K562 (cell line): ENCODE results near the gene SRP9. TPM values are rescaled to one million over a fixed set of nuclear protein-coding genes. Genes with fewer than 3 reads are reported as not detected.

Experiments
- BACH1 ChIP-seq: fragments of 200-800 bp; sonication (Bioruptor generic); IDR thresholded peaks from 2 replicates; pipeline ENCODE4 v1.6.1; 2016; ENCODE audit warnings: missing genetic modification characterization, missing compliant biosample characterization
- CBX3 ChIP-seq, 2 experiments: IDR thresholded peaks; 1 replicate in 1 of 2; 2 replicates in 1 of 2; pipeline ENCODE4 v1.6.1; 2012; ENCODE audit warnings: inconsistent platforms in 2 of 2, low read length in 2 of 2, borderline replicate concordance in 1 of 2, control low read depth in 1 of 2
- CHCHD3 ChIP-seq: fragments of 250-450 bp; sonication (Bioruptor Pico); IDR thresholded peaks from 2 replicates; pipeline ENCODE4 v2.1.2; 2022; ENCODE audit warnings: mild to moderate bottlenecking
- CREB3 ChIP-seq: fragments of 450-650 bp; conservative IDR thresholded peaks from 2 replicates; pipeline ENCODE4 v1.6.1; 2016; ENCODE audit warnings: missing genetic modification characterization, low read depth, mild to moderate bottlenecking, missing compliant biosample characterization, moderate library complexity
- CTBP1 ChIP-seq: fragments of 450-650 bp; IDR thresholded peaks from 2 replicates; pipeline ENCODE4 v1.6.1; 2016; ENCODE audit warnings: borderline replicate concordance
- DACH1 ChIP-seq: fragments of 450-650 bp; IDR thresholded peaks from 2 replicates; pipeline ENCODE4 v1.6.1; 2018; ENCODE audit not compliant: partially characterized antibody
- ELK3 ChIP-seq: fragments of 450-650 bp; formaldehyde crosslinking; IDR thresholded peaks from 2 replicates; pipeline ENCODE4 v1.4.0; 2020; ENCODE audit warnings: mild to moderate bottlenecking
- ESRRA ChIP-seq: fragments of 450-650 bp; IDR thresholded peaks from 2 replicates; pipeline ENCODE4 v1.6.1; 2014; ENCODE audit warnings: low read depth, mild to moderate bottlenecking, moderate library complexity, borderline replicate concordance
- ETV5 ChIP-seq: sonication (generic); formaldehyde crosslinking; IDR thresholded peaks from 2 replicates; pipeline ENCODE4 v1.4.0; 2020; ENCODE audit warnings: low read depth, mild to moderate bottlenecking, missing genetic modification reagents
- FOS ChIP-seq: IDR thresholded peaks from 3 replicates; pipeline ENCODE4 v1.6.1; 2011; ENCODE audit not compliant: insufficient read length; ENCODE audit errors: extremely low read depth
- HDAC2 ChIP-seq: fragments of 450-650 bp; IDR thresholded peaks from 2 replicates; pipeline ENCODE4 v1.6.1; 2016; ENCODE audit warnings: mild to moderate bottlenecking
- HDGF ChIP-seq: fragments of 450-650 bp; IDR thresholded peaks from 2 replicates; pipeline ENCODE4 v1.6.1; 2016
- HOXB6 ChIP-seq: fragments of 250-450 bp; sonication (Bioruptor Pico); IDR thresholded peaks from 2 replicates; pipeline ENCODE4 v1.5.1; 2022; ENCODE audit warnings: mild to moderate bottlenecking, borderline replicate concordance
- KLF10 ChIP-seq: fragments of 250-450 bp; sonication (Bioruptor Pico); IDR thresholded peaks from 2 replicates; pipeline ENCODE4 v1.6.1; 2021; ENCODE audit warnings: matching md5 sums
- MTA2 ChIP-seq: fragments of 450-650 bp; IDR thresholded peaks from 2 replicates; pipeline ENCODE4 v1.6.1; 2016; ENCODE audit warnings: low read depth
- NCOA6 ChIP-seq: fragments of 450-650 bp; IDR thresholded peaks from 2 replicates; pipeline ENCODE4 v1.6.1; 2017; ENCODE audit warnings: mild to moderate bottlenecking
- NELFE ChIP-seq: IDR thresholded peaks from 2 replicates; pipeline ENCODE4 v1.6.1; 2011; ENCODE audit warnings: mild to moderate bottlenecking; ENCODE audit not compliant: insufficient read depth, insufficient read length
- PTRF ChIP-seq: fragments of 450-650 bp; IDR thresholded peaks from 2 replicates; pipeline ENCODE4 v1.6.1; 2016; ENCODE audit warnings: mild to moderate bottlenecking, missing genetic modification characterization, missing compliant biosample characterization
- RCOR1 ChIP-seq, 2 experiments: IDR thresholded peaks; 2 replicates each; pipeline ENCODE4 v1.6.1; 2012; ENCODE audit warnings: low read depth in 2 of 2, low read length in 2 of 2, borderline replicate concordance in 1 of 2, improper control_type of control experiment in 1 of 2
- SAFB ChIP-seq: fragments of 200-400 bp; formaldehyde crosslinking; IDR thresholded peaks from 2 replicates; pipeline ENCODE4 v1.6.1; 2017; ENCODE audit warnings: low read depth, low read length, borderline replicate concordance
- SNAPC5 ChIP-seq: fragments of 250-450 bp; sonication (Bioruptor Pico); IDR thresholded peaks from 2 replicates; pipeline ENCODE4 v1.8.0; 2021; ENCODE audit warnings: moderate library complexity, mild to moderate bottlenecking, inconsistent platforms
- SRSF7 ChIP-seq: fragments of 200-400 bp; formaldehyde crosslinking; optimal IDR thresholded peaks from 2 replicates; pipeline ENCODE3; 2017; ENCODE audit warnings: mild to moderate bottlenecking, low read depth, low read length
- ZBTB1 ChIP-seq: sonication (generic); formaldehyde crosslinking; IDR thresholded peaks from 2 replicates; pipeline ENCODE4 v1.8.1; 2023; ENCODE audit warnings: missing genetic modification reagents, low read depth, mild to moderate bottlenecking, borderline replicate concordance
- ZNF518B ChIP-seq: fragments of 250-450 bp; sonication (Bioruptor Pico); IDR thresholded peaks from 2 replicates; pipeline ENCODE4 v1.5.0; 2021; ENCODE audit warnings: mild to moderate bottlenecking, moderate library complexity
- ZNF586 ChIP-seq: fragments of 450-650 bp; formaldehyde crosslinking; conservative IDR thresholded peaks from 2 replicates; pipeline ENCODE4 v1.4.0; 2020; ENCODE audit warnings: mild to moderate bottlenecking, moderate library complexity
- polyA plus RNA-seq, 8 experiments: library from polyadenylated mRNA; depleted of rRNA in 4 of 8; stranded (reverse) in 5 of 8; unstranded in 3 of 8; fragments of >200 nt; fragmentation: Nextera tagmentation in 2 of 8; fragmentation: Illumina TruSeq in 1 of 8; extraction: Ambion mirVana in 2 of 8; extraction: Trizol in 1 of 8; gene quantifications; 2 replicates each; pipeline versions ENCODE4 v1.2.1 to v1.2.3, GENCODE V29; 2011 to 2014; ENCODE audit warnings: inconsistent platforms in 1 of 8, missing spikeins in 1 of 8
- total RNA-seq, 7 experiments: library from RNA; depleted of rRNA in 6 of 7; stranded (reverse); fragments of >200 nt in 6 of 7; fragmentation: Illumina TruSeq in 2 of 7; extraction: Trizol in 2 of 7; gene quantifications; 2 replicates each; pipeline versions ENCODE4 v1.2.1 to v1.2.3, GENCODE V29; 2011 to 2021; ENCODE audit warnings: low replicate concordance in 1 of 7

Gene SRP9
- total and polyA plus RNA-seq, 9 of the 15 experiments (the other 6 are each of a cell fraction or from before 2014, with no cell fraction given) = 273 to 1,892 (median 668) TPM

- 0 out of 2 replicates have a peak, but pooled peaks have one; percentile 53 for TF ChIP-seq ELK3 (CRISPR knock-in tag)
- no peak for TF ChIP-seq PTRF (tag)
- TF ChIP-seq HOXB6 (CRISPR knock-in tag) = no peak
- no peak for TF ChIP-seq SNAPC5
- peak in 1 of 2 experiments; percentile 71; a peak in 1 of 4 replicates for TF ChIP-seq RCOR1 (IDR thresholded peaks at IDR 0.05; ENCODE audit: borderline replicate concordance in 1 of 2, low read depth in 2 of 2, low read length in 2 of 2)
- TF ChIP-seq CBX3 (IDR thresholded peaks at IDR 0.05; ENCODE audit: borderline replicate concordance in 1 of 2, low read length in 2 of 2) = peak in 1 of 2 experiments; percentile 93; a peak in 1 of 3 replicates
- peak; percentile 93 for TF ChIP-seq FOS
- no peak for TF ChIP-seq NCOA6
- peak; percentile 18 for TF ChIP-seq DACH1
- TF ChIP-seq ETV5 = no peak; the same call in 1 of the 2 replicates
- TF ChIP-seq ZNF518B (CRISPR knock-in tag) = no peak
- no peak for TF ChIP-seq BACH1 (tag)
- peak; percentile 93; the same call in 1 of the 2 replicates for TF ChIP-seq ESRRA
- no peak for TF ChIP-seq SAFB
- no peak for TF ChIP-seq CHCHD3 (CRISPR knock-in tag)
- TF ChIP-seq KLF10 (CRISPR knock-in tag) = no peak
- no peak for TF ChIP-seq MTA2
- peak; percentile 97 for TF ChIP-seq CTBP1
- TF ChIP-seq CREB3 = no peak
- no peak; the same call in 1 of the 2 replicates for TF ChIP-seq ZBTB1 (CRISPR knock-in tag)
- no peak for TF ChIP-seq ZNF586 (CRISPR knock-in tag)
- TF ChIP-seq SRSF7 = no peak
- TF ChIP-seq NELFE = no peak
- TF ChIP-seq HDAC2 = peak; percentile 68
- TF ChIP-seq HDGF = no peak
These were observed at the start of gene SRP9 (continued) for GRCh38 chr1:225777583-225778336.
